KMS-11 (cell line): ENCODE results near the gene LAMB1.

Source experiments
- H2AFZ ChIP-seq: fragments of 200-600 bp; sonication (generic); 2 replicates; pipeline ENCODE4 v1.6.1; 2016; ENCODE audit warnings: antibody characterized with exemption, mixed run types, low read depth
- H3K27ac ChIP-seq: fragments of 200-600 bp; sonication (generic); 2 replicates; pipeline ENCODE4 v1.6.1; 2016; ENCODE audit warnings: mild to moderate bottlenecking, mixed run types
- H3K27me3 ChIP-seq: fragments of 200-600 bp; sonication (generic); 2 replicates; pipeline ENCODE4 v1.6.1; 2017; ENCODE audit warnings: mild to moderate bottlenecking, low read depth, mixed run types, moderate library complexity; ENCODE audit not compliant: insufficient read depth
- H3K36me3 ChIP-seq: fragments of 200-600 bp; sonication (generic); 2 replicates; pipeline ENCODE4 v1.6.1; 2017; ENCODE audit warnings: mild to moderate bottlenecking, mixed run types; ENCODE audit not compliant: insufficient read depth
- H3K4me1 ChIP-seq: fragments of 200-600 bp; sonication (generic); 2 replicates; pipeline ENCODE4 v1.6.1; 2016; ENCODE audit warnings: mild to moderate bottlenecking, low read depth, mixed run types; ENCODE audit not compliant: poor library complexity, severe bottlenecking
- H3K4me2 ChIP-seq: fragments of 200-600 bp; sonication (generic); 2 replicates; pipeline ENCODE4 v1.7.0; 2016; ENCODE audit warnings: mild to moderate bottlenecking, mixed run types
- H3K4me3 ChIP-seq: fragments of 200-600 bp; sonication (generic); IDR thresholded peaks from 2 replicates; pipeline ENCODE4 v1.6.1; 2017; ENCODE audit warnings: low read depth, low read length, mixed read lengths; ENCODE audit not compliant: insufficient read depth
- H3K79me2 ChIP-seq: fragments of 200-600 bp; sonication (generic); 2 replicates; pipeline ENCODE4 v1.6.1; 2016; ENCODE audit warnings: low read depth, mixed run types; ENCODE audit not compliant: insufficient read depth
- H3K9ac ChIP-seq: fragments of 200-600 bp; sonication (generic); 2 replicates; pipeline ENCODE4 v1.6.1; 2016; ENCODE audit warnings: mild to moderate bottlenecking, mixed run types
- H4K20me1 ChIP-seq: fragments of 200-600 bp; sonication (generic); 2 replicates; pipeline ENCODE4 v1.6.1; 2016; ENCODE audit warnings: mild to moderate bottlenecking, mixed run types; ENCODE audit not compliant: insufficient read depth
- TF ChIP-seq, protein P1 (sequence below): fragments of 200-600 bp; sonication (generic); conservative IDR thresholded peaks from 2 replicates; pipeline ENCODE4 v1.6.1; 2017; ENCODE audit warnings: low read depth, mild to moderate bottlenecking, antibody characterized with exemption, low read length, moderate library complexity, mixed read lengths

Gene LAMB1

DNA sequence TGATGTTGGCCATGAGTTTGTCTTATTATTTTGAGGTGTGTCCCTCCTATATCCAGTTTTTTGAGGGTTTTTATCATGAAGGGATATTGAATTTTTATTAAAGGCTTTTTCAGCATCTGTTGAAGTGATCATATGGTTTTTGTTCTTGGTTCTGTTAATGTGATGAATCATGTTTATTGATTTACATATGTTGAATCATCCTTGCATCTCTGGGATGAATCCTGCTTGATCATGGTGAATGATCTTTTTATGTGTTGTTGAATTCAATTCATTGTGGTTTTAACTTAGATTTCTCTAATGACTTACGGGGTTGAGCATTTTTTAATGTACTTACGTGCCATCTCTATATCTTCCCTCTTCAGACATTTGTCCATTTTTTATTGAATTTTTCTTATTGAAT, 89.1 kb downstream of the LAMB1 start:
- H3K79me2 ChIP-seq: peaks cover 7% of the 10 kb centered on the region; the same call in 1 of the 2 replicates
- no peaks in the 10 kb centered on the region for H3K27me3 ChIP-seq
- H3K4me2 ChIP-seq: no peak overlapping the region
- H2AFZ ChIP-seq: no peak overlapping the region
- no peaks in the 10 kb centered on the region for H4K20me1 ChIP-seq
- peaks cover 6% of the 10 kb centered on the region; the same call in 1 of the 2 replicates for H3K36me3 ChIP-seq
- no peak overlapping the region for H3K4me3 ChIP-seq
- H3K9ac ChIP-seq: no peak overlapping the region
- TF ChIP-seq, protein P1, sequence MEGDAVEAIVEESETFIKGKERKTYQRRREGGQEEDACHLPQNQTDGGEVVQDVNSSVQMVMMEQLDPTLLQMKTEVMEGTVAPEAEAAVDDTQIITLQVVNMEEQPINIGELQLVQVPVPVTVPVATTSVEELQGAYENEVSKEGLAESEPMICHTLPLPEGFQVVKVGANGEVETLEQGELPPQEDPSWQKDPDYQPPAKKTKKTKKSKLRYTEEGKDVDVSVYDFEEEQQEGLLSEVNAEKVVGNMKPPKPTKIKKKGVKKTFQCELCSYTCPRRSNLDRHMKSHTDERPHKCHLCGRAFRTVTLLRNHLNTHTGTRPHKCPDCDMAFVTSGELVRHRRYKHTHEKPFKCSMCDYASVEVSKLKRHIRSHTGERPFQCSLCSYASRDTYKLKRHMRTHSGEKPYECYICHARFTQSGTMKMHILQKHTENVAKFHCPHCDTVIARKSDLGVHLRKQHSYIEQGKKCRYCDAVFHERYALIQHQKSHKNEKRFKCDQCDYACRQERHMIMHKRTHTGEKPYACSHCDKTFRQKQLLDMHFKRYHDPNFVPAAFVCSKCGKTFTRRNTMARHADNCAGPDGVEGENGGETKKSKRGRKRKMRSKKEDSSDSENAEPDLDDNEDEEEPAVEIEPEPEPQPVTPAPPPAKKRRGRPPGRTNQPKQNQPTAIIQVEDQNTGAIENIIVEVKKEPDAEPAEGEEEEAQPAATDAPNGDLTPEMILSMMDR: no peak
- H3K4me1 ChIP-seq: peaks cover 19% of the 10 kb centered on the region
- no peak overlapping the region for H3K27ac ChIP-seq

DNA sequence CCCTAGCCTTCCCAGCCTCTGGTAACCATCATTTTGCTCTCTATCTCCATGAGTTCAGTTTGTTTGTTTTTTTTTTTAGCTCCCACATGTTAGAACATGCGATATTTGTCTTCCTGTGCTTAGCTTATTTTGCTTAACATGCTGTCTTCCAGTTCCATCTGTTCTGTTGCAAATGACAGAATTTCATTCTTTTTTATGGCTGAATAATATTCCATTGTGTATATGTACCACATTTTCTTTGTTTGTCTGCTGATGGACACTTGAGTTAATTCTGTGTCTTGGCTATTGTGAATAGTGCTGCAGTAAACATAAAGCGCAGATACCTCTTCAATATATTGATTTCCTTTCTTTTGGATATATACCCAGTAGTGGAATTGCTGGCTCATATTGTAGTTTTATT, 91.0 kb downstream of the LAMB1 start:
- no peak overlapping the region for H3K4me2 ChIP-seq
- H3K36me3 ChIP-seq: peaks cover 6% of the 10 kb centered on the region; the same call in 1 of the 2 replicates
- TF ChIP-seq, protein P1: no peak

DNA sequence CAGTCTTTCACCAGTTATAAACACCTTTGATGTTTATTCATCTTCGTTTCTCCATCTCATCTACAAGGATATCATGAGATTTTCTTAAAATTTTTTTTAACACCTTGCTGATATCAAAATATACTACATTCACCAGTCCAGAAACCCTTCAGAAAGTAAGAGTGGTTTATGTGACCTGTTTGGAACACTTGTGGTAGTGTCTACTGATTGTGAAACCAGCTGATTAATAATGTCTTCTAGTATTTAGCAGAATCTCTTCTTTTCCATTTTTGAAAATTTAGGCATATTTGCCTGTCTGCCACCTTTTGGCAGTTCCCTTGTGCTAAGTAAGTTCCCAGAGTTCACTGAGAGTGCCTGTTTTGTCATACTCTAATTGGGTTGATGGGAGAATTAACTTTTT, 93.5 kb downstream of the LAMB1 start:
- TF ChIP-seq, protein P1: no peak
- H3K79me2 ChIP-seq: peaks cover 7% of the 10 kb centered on the region; the same call in 1 of the 2 replicates

More for the DNA sequence above, 91.0 kb downstream of the LAMB1 start:
- Histone ChIP-seq H4K20me1 (no peaks in the 10 kb centered on the region), H2AFZ (no peak overlapping the region), H3K4me1 (peaks cover 3% of the 10 kb centered on the region), H3K27ac (no peak overlapping the region), H3K79me2 (peaks cover 7% of the 10 kb centered on the region; the same call in 1 of the 2 replicates), H3K4me3 (no peak overlapping the region), H3K27me3 (no peaks in the 10 kb centered on the region), H3K9ac (no peak overlapping the region)

DNA sequence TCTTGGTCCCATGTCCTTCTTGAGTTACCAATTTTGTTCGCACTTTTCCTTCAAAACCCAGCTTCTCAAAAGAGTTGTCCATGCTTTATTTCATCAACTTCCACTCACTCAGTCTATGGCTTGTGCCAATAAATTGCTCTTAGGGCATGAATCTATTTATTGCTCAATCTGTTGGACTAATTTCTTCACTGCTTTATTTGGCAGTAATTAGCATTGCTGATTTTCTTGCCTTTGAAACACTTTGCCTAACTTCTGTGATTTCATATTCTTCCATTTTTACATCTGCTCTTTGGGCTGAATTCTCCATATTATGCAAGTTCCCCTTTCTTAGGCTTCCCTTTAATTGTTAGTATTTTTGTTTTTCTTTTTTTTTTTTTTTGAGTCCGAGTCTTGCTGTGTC, 95.2 kb downstream of the LAMB1 start:
- TF ChIP-seq, protein P1: no peak
- Histone ChIP-seq H3K4me1 (no peaks in the 10 kb centered on the region), H2AFZ (no peak overlapping the region), H3K9ac (no peak overlapping the region), H4K20me1 (0 out of 2 replicates have a peak, but pooled peaks cover under 1% of the 10 kb centered on the region), H3K79me2 (peaks cover 3% of the 10 kb centered on the region; the same call in 1 of the 2 replicates), H3K27me3 (no peaks in the 10 kb centered on the region), H3K36me3 (peaks cover 6% of the 10 kb centered on the region; the same call in 1 of the 2 replicates), H3K4me2 (no peak overlapping the region), H3K4me3 (no peak overlapping the region), H3K27ac (no peak overlapping the region)

More for the DNA sequence above, 93.5 kb downstream of the LAMB1 start:
- no peak overlapping the region for H3K4me3 ChIP-seq
- H3K36me3 ChIP-seq: peaks cover 6% of the 10 kb centered on the region; the same call in 1 of the 2 replicates
- no peaks in the 10 kb centered on the region for H3K4me1 ChIP-seq
- H3K4me2 ChIP-seq: no peak overlapping the region
- no peak overlapping the region for H2AFZ ChIP-seq
- no peak overlapping the region for H3K27ac ChIP-seq
- H3K27me3 ChIP-seq: no peaks in the 10 kb centered on the region
- no peak overlapping the region for H3K9ac ChIP-seq
- no peaks in the 10 kb centered on the region for H4K20me1 ChIP-seq
